ENCODE data around the gene TARS1.
"Not testable (repeated sequence)": the region's sequence is repeated elsewhere in the genome, so short reads cannot be mapped to it uniquely, and the experiment has no call there.

Gene TARS1

DNA sequence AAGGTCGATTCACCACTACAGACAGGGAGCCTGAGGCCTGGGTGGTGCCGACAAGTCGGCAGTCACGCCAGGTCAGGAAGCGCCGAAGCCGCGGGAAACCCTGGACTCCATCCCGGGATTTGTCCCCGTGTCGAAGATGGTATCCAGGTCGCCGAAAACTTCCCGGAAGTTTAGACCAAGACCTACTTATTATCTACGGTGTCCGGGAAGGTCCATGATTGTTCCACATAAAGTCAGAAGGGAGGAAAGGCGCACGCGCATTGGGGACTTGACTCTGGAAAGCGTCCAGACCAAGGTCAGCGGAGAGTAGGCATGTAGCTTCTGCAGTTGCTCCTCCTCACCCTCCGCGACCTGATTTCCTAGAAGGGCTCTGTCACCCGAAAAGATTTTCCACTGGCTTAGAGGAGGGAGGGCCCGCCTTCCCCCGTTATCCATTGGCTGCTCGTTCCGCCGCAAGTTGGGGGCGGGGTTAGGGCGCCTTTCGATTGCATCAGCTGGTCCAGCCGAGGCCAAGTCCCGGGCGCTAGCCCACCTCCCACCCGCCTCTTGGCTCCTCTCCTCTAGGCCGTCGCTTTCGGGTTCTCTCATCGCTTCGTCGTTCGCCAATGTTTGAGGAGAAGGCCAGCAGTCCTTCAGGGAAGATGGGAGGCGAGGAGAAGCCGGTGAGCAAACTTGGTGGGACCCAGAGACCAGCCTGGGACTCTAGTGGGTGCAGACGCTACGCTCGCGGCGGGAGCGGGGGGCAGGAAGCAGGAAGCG, at the start of gene TARS1:
TSS of gene TARS1 (plus strand) at position 484 of the 759 bp plus-strand sequence. CDS start at position 606, 122 bp downstream.
- in situ Hi-C loops (cut with HindIII; ENCODE audit: low sequenced_read_pairs), result no loop called here

DNA sequence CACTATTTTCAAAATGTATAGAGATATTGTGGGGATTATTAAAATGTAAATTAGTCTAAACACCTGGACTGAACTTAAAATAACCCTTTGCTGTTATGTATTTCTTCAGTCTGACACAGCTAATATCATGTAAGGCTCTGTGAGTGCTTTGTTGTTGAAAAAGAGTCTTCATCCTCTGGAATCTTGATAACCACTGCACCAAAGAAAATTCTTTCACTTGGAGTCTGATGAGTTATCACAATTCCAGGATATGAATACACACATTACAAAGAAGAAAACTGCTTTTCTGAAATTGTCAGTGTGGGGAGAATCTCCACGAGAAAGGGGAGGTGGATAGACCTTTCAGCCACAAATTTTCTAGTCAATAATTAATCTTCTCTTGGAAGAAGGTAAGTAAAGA, 42.3 kb upstream of the TARS1 start:
- in situ Hi-C loops (cut with HindIII; ENCODE audit: low sequenced_read_pairs), result no loop called here

DNA sequence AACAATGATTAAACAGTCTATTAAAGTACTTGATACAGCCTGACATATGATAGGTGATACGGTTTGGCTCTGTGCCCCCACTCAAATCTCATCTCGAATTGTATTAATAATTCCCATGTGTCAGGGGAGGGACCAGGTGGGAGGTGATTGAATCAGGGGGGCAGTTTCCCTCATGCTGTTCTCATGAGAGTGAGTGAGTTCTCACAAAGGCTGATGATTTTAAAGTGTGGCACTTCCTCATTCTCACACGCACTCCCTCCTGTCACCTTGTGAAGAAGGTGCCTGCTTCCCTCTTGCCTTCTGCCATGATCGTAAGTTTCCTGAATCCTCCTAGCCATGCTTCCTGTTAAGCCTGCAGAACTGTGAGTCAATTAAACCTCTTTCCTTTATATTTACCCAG, 40.1 kb upstream of the TARS1 start:
- in situ Hi-C loops (cut with HindIII; ENCODE audit: low sequenced_read_pairs), result no loop called here

DNA sequence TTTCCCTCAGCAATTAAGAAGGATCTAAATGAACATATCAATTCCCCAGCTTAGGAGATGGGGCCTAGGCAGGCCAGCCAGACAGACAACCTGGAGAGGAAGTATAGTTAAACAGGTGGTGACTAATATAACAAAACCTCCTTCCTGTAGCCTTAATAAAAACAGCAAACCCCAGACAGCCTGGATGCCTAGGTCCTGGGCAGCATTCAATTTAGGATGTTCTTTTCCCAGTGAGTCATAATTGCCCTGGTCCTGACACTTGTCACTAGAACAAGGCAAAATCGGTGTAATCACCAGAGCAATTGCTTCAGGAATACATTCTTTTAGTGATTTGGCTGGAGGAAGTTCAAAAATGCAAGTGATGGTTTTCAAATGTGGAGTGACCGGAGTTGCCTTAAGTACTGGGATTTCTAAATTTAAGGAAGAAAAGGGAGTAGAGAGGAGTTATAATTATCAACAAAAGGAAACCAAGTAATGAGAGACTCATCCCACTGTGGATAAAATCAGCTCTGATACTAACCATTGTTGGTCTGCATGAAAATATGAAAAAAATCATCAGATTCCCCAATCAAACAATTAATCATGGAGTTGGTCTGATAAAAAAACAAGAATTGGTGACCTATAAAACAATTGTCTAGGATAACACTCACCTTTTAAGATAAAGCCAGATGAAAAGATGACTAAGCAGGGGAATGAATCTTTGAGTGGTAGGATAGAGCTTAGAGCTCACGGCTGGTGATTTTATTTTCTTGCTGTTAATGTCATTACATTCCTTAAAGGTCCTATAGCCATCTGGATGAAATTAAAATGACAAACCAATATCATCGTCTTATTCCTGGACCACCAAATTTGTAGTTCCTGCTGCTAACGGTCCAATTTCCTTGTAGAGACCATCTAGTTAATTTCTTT, 39.0 kb upstream of the TARS1 start:
- in situ Hi-C loops (cut with HindIII; ENCODE audit: low sequenced_read_pairs), result no loop called here

DNA sequence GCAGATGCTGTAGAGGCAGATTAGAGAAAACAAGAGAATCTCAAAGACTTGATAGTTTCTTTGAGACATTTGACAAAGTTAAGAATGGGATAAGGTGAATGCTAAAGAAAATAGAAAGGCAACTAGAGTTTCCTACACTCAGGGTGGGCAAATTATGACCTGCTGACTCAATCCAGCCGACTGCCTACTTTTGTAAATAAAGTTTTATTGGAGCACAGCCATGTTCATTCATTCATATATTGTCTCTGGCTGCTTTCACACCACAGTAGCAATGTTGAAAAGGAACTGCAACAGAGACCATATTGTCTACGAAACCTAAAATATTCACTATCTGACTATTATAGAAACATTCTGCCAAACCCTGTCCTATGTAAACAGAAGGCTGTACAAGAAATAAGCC, 37.6 kb upstream of the TARS1 start:
- in situ Hi-C loops (cut with HindIII; ENCODE audit: low sequenced_read_pairs), result no loop called here

DNA sequence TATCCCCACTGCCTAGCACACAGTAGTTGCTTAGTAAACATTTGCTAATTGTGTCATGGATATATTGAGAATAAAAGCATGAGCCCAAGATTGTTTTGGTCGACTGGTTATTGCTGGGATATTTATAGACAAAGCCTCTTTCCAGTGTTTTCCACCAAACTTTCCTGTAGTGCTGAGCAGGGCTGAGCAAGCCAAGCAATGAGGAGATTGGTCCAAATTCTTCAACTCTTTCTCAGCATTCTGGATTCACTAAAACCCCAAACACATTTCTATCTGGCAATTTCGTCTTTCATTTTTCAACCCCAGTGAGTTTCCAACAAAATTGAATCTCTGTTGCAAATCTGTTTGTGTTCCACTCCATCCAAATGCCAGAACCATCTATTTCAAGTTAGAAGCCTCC, 31.9 kb upstream of the TARS1 start:
- in situ Hi-C loops (cut with HindIII; ENCODE audit: low sequenced_read_pairs), result no loop called here

- in situ Hi-C loops (cut with HindIII; ENCODE audit: low sequenced_read_pairs), result no loop called here
Measured at GRCh38 chr5:33409435-33410170, 31.2 kb upstream of the TARS1 start.

DNA sequence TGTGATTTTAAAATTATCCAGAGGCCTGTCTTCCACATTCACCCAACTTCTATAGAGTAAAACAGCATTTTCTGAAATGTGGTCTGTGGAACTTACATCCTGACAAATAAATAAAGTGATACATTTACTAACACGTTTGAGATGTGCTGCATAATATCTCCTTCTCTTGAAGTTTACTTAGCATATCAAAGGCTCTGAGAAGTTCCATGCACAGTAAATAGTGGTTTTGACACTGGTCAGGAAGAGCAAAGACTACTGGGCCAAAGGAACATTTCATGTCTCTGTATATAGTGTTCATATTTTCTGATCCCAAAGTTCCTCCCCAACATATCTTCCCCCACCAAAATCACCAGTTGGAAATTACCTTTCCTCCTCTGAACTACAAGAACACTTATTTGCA, 30.5 kb upstream of the TARS1 start:
- in situ Hi-C loops (cut with HindIII; ENCODE audit: low sequenced_read_pairs), result no loop called here

- in situ Hi-C loops (cut with HindIII; ENCODE audit: low sequenced_read_pairs), result no loop called here
Measured at GRCh38 chr5:33411498-33411897, 29.3 kb upstream of the TARS1 start.

DNA sequence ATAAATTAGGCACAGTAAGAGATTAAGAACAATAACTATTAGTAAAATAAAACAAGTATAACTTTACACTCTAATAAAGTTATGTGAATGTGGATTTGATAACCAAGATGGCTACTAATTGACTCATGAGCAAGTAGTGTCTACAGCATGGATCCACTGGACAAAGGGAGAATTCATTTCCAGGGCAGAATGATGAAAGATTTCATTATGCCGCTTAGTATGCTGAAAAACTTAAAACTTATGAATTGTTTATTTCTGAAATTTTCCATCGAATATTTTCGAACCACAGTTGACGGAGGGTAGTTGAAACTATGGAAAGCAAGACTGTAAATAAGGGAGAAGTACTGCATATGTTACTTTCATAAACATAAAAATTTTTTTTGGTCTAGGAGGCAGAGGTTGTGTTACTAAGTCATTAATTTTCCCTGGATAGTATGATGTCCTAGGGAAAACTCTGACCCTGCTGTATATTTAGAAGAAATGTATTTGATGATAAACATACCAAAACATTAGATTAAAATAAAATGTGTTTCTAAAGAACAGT, 24.9 kb upstream of the TARS1 start:
- in situ Hi-C loops (cut with HindIII; ENCODE audit: low sequenced_read_pairs), result no loop called here

GRCh38 chr5:33417632-33418031, 23.1 kb upstream of the TARS1 start:
- in situ Hi-C loops (cut with HindIII; ENCODE audit: low sequenced_read_pairs), result no loop called here

DNA sequence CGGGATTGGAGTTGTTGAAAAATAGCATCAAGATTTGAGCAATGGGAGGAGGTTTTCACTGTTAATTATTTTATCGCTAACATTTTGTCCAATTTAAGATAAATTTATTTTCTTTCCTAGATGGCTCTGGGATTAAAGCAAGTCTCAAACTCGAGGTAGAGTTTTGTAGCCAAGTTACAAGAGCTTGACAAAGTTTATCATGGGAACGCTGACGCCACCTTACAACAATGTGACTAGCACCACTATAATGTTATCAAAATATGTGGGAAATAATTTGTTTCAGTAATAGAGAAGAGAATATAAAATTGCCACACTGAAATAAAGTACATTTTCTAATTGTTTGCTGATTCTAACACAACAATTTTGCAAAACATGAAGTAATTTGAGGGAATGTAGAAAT, 19.8 kb upstream of the TARS1 start:
- in situ Hi-C loops (cut with HindIII; ENCODE audit: low sequenced_read_pairs), result no loop called here

- in situ Hi-C loops (cut with HindIII; ENCODE audit: low sequenced_read_pairs), result no loop called here
Measured at GRCh38 chr5:33422191-33422590, 18.6 kb upstream of the TARS1 start.

DNA sequence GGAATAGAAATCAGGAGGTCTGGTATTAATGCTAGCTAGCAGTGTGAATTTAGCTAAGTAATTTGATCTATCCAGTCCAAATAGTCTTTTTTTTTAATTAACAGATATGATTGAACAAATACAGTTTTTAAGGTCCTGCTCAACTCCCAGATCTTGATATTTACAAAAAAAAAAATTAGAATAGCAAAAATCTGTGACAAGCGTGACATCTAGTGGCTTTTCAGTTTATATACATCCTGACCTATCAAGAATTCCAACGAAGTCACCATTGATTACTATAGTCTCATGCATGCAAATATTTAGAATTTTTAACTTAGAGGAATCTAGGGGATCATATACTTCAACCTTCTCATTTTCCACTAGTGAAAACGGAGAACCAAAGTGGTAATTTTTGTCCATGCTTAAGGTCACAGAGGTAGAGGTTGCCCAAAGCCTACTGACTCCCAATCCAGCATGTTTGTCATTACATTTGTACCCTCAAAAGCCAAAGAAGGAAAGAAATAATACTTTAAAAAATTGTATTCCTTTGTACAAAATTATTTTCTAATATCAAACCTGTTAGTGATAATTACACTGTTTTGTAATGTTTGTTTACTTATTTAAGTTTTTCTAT, 17.6 kb upstream of the TARS1 start:
- in situ Hi-C loops (cut with HindIII; ENCODE audit: low sequenced_read_pairs), result no loop called here

DNA sequence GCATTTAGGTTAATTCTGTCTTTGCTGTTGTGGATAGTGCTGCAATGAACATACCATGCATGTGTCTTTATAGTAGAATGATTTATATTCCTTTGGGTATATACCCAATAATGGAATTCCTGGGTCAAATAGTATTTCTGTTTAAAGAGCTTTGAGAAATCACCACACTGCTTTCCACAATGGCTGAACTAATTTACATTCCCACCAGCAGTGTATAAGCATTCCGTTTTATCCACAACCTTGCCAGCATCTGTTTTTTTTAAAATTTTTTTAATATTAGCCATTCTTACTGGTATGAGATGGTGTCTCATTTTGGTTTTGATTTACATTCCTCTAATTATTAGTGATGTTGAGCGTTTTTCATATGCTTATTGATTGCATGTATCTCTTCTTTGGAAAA, 15.5 kb upstream of the TARS1 start:
- in situ Hi-C loops (cut with HindIII; ENCODE audit: low sequenced_read_pairs), result no loop called here

- in situ Hi-C loops (cut with HindIII; ENCODE audit: low sequenced_read_pairs), result no loop called here
Measured at GRCh38 chr5:33430983-33431382, 9.8 kb upstream of the TARS1 start.

DNA sequence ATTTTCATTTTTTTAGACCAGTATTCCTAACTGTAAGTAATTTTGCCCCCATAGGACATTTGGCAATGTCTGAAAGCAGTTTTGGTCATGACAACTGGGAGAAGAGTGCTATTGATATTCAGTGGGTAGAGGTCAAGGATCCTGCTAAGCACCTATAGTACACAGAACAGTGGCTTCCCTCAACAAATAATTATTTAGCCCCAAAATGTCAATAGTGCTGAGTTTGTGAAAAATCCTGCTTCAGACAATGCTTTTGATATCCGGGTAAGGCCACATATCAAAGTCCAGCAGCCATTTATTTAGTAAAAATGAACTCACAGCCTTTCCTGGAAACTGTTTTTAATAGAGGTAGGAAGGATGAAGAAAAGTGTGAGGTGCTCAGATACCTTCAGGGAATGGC, 8.1 kb upstream of the TARS1 start:
- in situ Hi-C loops (cut with HindIII; ENCODE audit: low sequenced_read_pairs), result no loop called here

DNA sequence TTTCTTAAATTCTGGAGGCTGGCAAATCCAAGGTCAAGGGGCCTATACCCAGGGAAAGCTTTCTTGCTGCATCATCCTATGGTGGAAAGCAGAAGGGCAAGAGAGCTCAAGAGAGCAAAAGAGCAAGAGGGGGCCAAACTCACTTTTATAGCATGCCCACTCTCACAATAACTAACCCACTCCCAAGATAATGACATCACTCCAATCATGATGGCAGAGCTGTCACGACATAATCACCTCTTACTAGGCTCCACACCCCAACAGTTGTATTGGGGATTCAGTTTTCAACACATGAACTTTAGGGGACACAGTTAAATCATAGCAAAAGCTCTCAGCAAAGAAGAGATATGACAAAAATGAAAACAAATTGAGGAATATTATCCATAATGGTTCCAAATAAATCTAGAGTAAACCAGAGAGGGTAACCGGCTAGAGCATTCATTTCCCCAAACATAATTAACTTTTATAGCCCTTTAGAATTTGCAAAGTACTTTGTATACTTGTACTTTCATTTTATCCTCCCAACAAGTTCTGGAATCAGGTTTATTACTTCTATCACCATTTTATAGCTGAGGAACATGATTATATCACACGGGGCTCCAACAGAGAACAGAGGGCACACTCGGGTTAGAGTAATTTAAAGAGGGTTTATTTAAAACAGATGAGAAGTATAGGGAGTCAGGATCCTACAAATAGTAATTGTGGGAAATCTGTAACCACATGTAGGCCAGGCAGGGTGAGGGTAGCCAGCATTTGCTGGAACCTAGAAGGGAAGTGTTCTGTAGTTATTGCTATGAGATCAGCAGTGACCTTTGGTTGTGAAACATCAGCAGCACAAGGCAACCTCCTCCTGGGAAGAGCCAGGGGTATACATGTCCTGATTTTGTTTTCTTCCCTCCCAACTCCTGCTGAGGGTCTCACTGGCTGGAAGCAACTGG, 7.2 kb upstream of the TARS1 start:
- in situ Hi-C loops (cut with HindIII; ENCODE audit: low sequenced_read_pairs), result no loop called here

DNA sequence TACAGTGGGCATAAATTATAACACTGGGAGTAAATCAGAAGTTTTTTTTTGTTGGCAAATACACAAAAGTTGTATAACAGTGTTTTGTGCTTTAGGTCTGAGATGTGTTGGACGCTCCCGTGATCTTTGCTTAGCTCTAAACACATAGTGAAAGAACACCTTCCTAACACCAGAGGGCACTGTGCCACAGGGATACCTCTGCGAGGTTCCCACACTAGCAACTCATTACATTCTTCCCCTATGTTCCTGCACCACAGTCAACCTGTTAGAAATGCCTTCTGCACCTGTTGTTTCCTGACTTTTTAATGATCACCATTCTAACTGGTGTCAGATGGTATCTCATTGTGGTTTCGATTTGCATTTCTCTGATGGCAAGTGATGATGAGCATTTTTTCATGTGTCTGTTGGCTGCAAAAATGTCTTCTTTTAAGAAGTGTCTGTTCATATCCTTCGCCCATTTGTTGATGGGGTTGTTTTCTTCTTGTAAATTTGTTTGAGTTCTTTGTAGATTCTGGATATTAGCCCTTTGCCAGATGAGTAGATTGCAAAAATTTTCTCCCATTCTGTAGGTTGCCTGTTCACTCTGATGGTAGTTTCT, 4.8 kb upstream of the TARS1 start:
- in situ Hi-C loops (cut with HindIII; ENCODE audit: low sequenced_read_pairs), result not testable (repeated sequence)

Measured in DLD1 (cell line).